ENCODE measurements around the gene FRMD5. TPM values are rescaled to one million over a fixed set of nuclear protein-coding genes. Genes with fewer than 3 reads are reported as not detected.

The FRMD5 gene
- total and polyA plus RNA-seq, 2 experiments from 2014 or later: 5.9 to 10.1 TPM

- Histone ChIP-seq H3K9me2 (ENCODE audit: insufficient read depth) (no peaks in the 10 kb centered on the region), H3F3A (replicated peaks; ENCODE audit: low read depth) (0 out of 2 replicates have a peak, but pooled peaks cover 3% of the 10 kb centered on the region), H4K20me1 (replicated peaks; ENCODE audit: insufficient read depth) (peaks cover 15% of the 10 kb centered on the region), H3K4me1 (ENCODE audit: insufficient read depth) (peaks cover 15% of the 10 kb centered on the region), H3K36me3 (ENCODE audit: insufficient read depth) (no peaks in the 10 kb centered on the region), H3K4me2 (peak overlapping the region; percentile 97), H2AFZ (peak overlapping the region; percentile 94), H3K27ac (ENCODE audit: low read depth) (no peak overlapping the region), H3K79me2 (replicated peaks; ENCODE audit: insufficient read depth) (peaks cover 27% of the 10 kb centered on the region), H3K27me3 (ENCODE audit: insufficient read depth) (peaks cover 22% of the 10 kb centered on the region), H3K4me3 (peak overlapping the region; percentile 92)
- H3K4me1 Mint-ChIP-seq: peaks cover 27% of the 10 kb centered on the region
- TF ChIP-seq ZNF462 (CRISPR knock-in tag; IDR thresholded peaks at IDR 0.05) (no peak), ZNF114 (CRISPR knock-in tag; IDR thresholded peaks at IDR 0.05) (no peak), STAT1 (IDR thresholded peaks at IDR 0.05; ENCODE audit: unreplicated experiment) (no peak), POLR2AphosphoS5 (IDR thresholded peaks at IDR 0.05; ENCODE audit: low read depth) (no peak), NANOG (IDR thresholded peaks at IDR 0.05; ENCODE audit: borderline replicate concordance) (no peak), ZNF331 (CRISPR knock-in tag; IDR thresholded peaks at IDR 0.05; ENCODE audit: low read depth) (no peak), JUNB (IDR thresholded peaks at IDR 0.05; ENCODE audit: unreplicated experiment) (no peak), EZH2 (IDR thresholded peaks at IDR 0.05; ENCODE audit: low read depth, unreplicated experiment) (no peak), EZH2phosphoT487 (IDR thresholded peaks at IDR 0.05; ENCODE audit: unreplicated experiment) (no peak), CREB1 (CRISPR knock-in tag; IDR thresholded peaks at IDR 0.05; ENCODE audit: low read depth) (no peak), ETS1 (IDR thresholded peaks at IDR 0.05) (no peak), CTCF (conservative IDR thresholded peaks at IDR 0.05; ENCODE audit: low read depth in 2 of 2) (no peak), REST (IDR thresholded peaks at IDR 0.05; ENCODE audit: unreplicated experiment) (no peak)
- peaks cover 14% of the 10 kb centered on the region for H3K27me3 Mint-ChIP-seq (ENCODE audit: insufficient read depth, low read depth, poor library complexity)
- peak overlapping the region; percentile 92 for H3K4me3 Mint-ChIP-seq
- no peaks in the 10 kb centered on the region for H3K36me3 Mint-ChIP-seq (ENCODE audit: low read depth)
- H3K9me3 Mint-ChIP-seq: no peaks in the 10 kb centered on the region; the same call in 2 of the 3 replicates
- ATAC-seq: peak; percentile 57
- DNase-seq (ENCODE audit: low spot score): peak; percentile 48
- no peak overlapping the region for H3K27ac Mint-ChIP-seq
These were observed 534 bp downstream of the FRMD5 start for GRCh38 chr15:44194323-44195150.

All from GM23338 (cell line).